Esophagus muscularis mucosa (tissue), 4 donors: ENCODE results near the gene CLEC16A.

Source experiments
- CTCF ChIP-seq, 3 experiments: fragments of 200-600 bp in 2 of 3; fragments of 450-650 bp in 1 of 3; sonication (generic) in 2 of 3; IDR thresholded peaks; one replicate each; pipeline ENCODE4 v1.5.1; 2017 to 2019; ENCODE audit warnings: antibody characterized with exemption in 3 of 3, mild to moderate bottlenecking in 2 of 3, moderate library complexity in 1 of 3
- EP300 ChIP-seq: sonication (generic); formaldehyde crosslinking; IDR thresholded peaks from one replicate; pipeline ENCODE4 v1.6.1; 2017; ENCODE audit warnings: antibody characterized with exemption
- POLR2A ChIP-seq: fragments of 450-650 bp; IDR thresholded peaks from one replicate; pipeline ENCODE4 v1.6.1; 2017; ENCODE audit warnings: antibody characterized with exemption, moderate library complexity, mild to moderate bottlenecking, low read depth
- POLR2AphosphoS5 ChIP-seq, 2 donors: sonication (generic); formaldehyde crosslinking; IDR thresholded peaks; one replicate each; pipeline ENCODE4 v1.6.1; 2017; ENCODE audit warnings: antibody characterized with exemption in 2 of 2

- TF ChIP-seq CTCF (IDR thresholded peaks at IDR 0.05) (no peak), POLR2A (no peak), EP300 (no peak), POLR2AphosphoS5 (IDR thresholded peaks at IDR 0.05) (no peak)
Measured at GRCh38 chr16:11102523-11102898, 158.1 kb downstream of the CLEC16A start.
